Renal cortex interstitium (tissue), 11 donors: ENCODE results near the gene CTNNBL1. TPM values are rescaled to one million over a fixed set of nuclear protein-coding genes. Genes with fewer than 3 reads are reported as not detected.

ENCODE experiments used
- DNase-seq, 11 donors: peaks; one replicate each; pipeline ENCODE4 v3.0.0-alpha.2; 2013; ENCODE audit warnings: low read depth in 9 of 11, low spot score in 4 of 11; ENCODE audit errors: extremely low read depth in 1 of 11
- polyA plus RNA-seq, 3 donors: library from polyadenylated mRNA; unstranded; fragments of 120-200 nt; gene quantifications; one replicate each; pipeline ENCODE4 v1.2.1, GENCODE V29; 2013; ENCODE audit not compliant: insufficient read length in 3 of 3

CTNNBL1 gene
- polyA plus RNA-seq, 3 donors = 47.7 to 51.4 (median 48.2) TPM

DNA sequence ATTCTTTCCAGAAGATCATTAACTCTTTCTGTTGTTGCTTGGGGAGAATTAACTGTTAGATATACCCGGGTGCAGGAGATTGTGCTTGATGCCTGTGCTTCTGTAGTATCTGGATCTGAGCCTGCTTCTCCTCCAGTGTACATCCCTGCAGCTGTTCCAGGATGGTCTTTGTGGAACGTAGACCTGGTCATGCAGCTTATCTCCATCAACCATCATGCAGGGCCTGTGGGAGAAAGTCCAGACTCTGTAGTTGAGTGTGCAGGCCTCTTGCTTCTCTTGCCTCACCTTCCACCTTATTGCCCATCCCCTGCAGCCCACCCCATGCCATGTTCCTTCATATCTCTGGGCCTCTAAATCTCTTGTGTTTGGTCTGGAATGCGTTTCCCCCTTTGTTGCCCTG, 133.8 kb downstream of the CTNNBL1 start:
- DNase-seq = no peak

DNA sequence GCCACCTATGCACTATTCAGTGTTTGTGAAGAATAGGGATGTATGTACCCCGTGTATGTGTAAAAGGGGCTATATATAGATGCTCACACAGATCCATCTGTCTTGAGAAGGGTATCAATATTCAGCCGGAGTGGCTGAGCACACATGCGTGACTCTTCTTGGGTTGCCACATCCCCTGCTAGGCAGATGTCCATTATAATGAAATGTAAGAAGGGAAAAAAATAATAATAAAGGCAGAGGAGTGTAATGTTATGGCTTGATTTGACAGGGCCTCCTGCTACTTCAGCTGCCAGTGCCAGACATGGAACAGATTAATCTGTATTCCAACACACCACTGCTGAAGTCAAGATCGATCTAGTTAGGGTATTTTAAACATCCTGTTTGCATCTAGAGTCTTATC, 134.9 kb downstream of the CTNNBL1 start:
- no peak for DNase-seq

DNA sequence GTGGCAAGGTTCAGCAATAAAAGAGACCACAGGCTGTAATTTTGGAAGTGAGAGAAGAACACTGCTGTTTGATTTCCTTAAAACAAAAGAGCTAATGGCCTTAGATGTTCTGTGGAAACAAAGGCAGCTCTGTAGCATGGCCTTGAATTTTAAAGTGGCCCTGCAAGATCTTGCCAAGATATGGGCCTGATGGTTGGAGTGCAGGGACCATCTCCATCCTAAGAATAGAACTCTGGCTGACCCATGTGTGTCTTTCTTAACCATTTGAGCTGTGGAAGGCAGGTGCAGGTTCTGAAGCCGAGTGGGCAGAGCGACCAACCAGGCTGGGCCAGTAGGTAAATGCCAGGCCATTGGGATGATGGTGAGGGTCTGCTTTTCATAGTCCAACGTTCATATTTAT, 135.3 kb downstream of the CTNNBL1 start:
- no peak for DNase-seq

DNA sequence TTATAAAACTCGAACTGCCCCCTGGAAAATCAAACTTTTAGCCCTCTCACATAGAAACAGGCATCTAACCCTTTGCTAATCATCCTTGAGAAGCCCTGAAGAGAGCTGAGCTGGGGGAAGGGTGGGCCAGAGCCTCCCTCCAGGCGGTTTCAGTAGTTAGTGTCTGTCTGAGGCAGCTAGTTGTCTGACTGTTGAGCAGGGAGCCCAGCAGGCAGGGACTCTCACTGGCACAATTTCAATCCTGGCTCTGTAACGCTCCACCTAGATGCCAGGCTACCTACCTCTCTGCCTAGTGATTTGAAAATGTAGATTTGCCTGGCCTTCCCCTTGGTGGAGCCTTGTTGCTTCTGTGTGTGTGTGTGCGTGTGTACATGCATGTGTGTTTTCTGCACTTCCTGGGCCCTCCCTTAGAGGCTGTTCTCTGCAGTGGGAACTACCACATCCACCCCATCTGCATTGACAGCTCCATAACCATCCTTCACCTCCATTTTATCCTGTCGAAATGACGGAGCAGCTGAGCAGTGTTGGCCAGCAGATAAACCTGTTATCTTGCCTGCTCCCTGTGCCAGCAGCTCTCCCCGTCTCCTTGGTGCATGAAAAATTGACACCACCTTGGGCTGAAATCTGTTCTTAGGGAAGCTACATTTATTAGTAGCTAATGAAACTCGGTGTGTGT, 139.5 kb downstream of the CTNNBL1 start:
- DNase-seq = no peak

DNA sequence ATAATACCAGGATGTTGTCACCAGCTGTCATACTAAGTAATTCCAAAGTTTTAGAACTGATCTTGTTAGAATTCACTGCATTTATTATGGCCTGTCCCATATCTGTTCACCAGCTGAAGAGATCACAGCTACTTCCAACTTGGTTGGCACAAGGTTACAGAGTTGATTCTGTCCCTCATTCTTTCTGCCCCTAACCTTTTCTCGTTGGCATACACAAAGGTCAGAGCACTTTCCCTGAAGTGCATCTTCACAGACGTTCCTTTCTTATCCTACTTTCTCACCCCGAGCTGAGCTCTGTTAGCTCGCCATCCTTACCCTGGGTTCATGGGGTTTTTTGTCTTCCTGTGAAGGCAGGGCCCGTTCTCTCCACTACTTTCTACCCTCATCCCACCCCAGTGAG, 143.1 kb downstream of the CTNNBL1 start:
- DNase-seq = no peak

DNA sequence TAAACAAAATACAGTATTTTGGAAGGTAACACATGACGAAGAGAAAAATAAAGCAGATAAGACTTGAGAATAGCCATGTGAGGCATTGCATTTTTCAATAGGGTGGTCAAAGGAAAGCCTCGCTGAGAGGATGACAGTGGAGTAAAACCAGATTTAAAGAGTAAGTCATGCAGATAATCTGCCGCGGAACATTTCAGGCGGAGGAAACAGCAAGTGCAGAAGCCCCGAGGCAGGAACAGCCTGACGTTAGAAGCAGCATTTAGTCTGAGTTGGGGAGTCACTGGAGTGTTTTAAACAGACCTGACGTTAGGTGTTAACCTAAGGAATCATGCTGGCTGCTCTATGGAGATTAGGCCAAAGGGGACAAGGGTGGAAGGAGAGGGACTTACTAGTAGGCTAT, 144.1 kb downstream of the CTNNBL1 start:
- DNase-seq = no peak

DNA sequence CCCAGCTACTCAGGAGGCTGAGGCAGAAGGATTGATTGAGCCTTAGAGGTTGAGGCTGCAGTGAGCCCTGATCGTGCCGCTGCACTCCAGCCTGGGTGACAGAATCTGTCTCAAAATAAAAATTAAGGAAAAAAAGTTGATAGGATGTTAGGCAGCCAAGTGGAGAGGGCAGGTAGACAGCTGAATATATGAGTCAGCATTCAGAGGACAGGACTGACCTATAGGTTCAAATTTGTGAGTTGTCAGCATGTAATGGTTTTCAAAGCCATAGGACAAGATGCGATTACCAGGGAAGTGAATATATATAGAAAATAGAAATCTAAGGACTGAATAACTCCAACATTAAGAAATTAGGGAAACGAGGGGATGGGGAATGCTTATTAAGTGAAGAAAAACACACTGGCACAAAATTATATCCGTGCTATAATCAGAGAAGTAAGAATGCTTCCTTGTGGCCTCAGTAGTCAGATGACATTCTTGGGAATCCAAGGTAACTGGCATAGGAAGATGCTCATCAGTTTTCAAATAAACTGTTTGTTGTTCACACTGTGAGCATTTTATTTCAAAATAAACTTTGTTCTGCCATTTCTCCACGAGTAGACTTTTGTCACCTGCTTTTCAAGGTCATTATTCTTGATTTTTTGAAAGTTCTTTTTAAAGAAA, 145.1 kb downstream of the CTNNBL1 start:
- no peak for DNase-seq

DNA sequence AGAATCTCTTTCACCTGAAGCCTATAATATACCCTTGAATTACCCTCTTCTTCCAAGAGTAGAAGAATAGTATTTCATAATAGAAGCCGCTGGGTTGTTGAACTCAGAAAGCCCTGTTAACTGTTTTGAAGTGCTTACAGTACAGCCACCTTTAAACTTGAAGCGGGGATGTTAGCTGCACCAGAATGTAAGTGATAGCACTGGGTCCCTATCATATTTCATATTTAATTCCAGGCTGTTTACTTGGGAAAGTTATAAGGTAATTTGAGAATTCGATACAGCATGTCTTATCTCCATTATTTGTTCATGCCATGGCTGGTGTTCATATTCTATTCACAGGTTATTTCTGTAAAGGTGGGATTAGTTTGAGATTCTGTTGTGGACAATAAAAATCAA, 145.6 kb downstream of the CTNNBL1 start:
- no peak for DNase-seq

DNA sequence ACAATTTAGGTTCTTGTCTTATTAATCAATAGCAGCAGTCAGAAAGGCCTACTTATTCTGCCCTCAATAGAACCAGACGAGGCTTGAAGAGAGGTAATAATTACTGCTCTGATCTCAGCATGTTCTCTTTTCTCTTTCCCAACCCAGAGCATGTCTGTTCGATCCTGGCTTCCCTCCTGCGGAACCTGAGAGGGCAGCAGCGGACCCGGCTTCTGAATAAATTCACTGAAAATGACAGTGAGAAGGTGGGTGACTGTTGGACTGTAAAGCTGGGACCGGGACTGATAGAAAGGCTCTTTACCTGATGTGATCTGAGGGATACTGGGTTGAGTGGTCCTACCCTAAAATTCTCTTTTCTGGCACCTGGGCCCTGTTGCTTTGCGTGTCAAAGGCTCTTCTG, 146.1 kb downstream of the CTNNBL1 start:
- DNase-seq = no peak

DNA sequence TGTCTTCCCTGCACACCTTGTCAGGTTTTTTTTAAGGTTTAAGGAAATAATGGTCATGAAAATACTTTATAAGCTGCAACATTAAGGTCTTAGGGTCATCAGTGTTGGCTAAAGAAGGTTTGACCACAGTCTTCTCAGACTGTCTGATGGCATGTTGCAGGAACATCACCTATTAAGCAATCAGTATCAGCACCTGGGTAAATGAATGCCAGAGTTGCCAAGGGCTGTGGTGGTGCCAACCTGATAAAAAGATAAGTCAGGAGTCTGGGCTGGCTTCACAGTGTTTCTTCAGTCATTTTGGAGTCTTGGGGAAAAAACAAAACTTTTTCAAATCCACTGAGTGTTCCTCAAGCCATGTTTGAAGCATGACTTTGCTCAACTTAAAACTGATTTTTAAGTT, 147.6 kb downstream of the CTNNBL1 start:
- no peak for DNase-seq

DNA sequence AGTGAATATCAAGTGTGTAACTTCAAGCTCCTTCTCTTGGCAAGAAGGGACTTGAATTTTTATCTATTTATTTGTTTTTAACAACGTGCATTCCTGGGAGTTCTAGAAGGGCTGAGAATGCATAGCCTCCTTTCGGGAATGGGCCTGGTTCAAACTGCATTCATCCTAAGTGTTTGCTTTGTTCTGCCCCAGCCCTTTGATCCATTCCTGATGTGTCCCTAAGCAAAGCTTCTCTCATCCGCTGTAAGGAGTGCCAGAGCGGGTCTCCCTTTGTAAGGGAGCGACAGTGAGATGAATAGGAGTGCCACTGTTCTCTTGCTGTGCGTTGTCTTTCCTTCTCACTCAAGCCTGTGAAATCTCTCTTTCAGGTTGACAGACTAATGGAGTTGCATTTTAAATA, 148.1 kb downstream of the CTNNBL1 start:
- no peak for DNase-seq

DNA sequence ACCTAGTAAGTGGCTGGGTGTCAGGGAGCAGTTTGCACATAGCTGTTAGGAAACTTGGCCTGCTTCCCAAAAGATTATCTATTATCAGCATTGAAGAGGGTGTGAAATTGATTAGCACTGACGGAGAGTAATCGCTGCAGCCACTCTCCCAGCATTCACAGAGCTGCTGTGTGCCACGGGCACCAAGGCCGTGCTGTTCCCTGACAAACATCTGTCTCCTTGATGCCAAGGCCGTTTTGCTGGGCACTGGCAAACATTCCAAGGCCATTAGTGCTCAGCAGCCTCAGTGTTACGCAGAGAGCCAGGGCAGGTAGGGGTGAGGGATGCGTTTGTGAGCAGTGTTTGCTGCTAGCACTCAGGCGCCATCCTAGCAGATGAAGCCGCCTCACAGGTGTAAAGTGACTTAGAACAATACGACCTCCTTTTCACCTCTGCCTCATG, 151.4 kb downstream of the CTNNBL1 start:
- no peak for DNase-seq

DNA sequence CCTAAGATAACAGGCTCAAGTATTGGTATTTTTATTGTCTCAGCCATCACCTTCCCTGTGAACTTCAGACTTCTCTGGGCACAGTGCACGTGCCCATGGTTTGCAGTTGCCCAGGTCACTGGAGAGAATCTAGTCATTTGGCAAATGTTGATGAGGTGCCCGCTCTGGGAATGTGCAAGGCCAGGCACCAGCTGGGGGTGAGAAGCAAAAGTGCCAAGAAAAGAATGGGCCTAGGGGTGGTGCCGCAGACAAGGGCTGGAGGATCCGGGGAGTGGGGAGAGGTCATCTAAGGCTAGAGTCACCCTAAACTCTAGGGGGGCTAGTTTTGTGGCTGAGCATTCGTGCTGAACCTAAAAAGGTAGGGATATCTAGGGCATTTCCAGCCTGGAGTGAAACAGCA, 152.0 kb downstream of the CTNNBL1 start:
- no peak for DNase-seq

DNA sequence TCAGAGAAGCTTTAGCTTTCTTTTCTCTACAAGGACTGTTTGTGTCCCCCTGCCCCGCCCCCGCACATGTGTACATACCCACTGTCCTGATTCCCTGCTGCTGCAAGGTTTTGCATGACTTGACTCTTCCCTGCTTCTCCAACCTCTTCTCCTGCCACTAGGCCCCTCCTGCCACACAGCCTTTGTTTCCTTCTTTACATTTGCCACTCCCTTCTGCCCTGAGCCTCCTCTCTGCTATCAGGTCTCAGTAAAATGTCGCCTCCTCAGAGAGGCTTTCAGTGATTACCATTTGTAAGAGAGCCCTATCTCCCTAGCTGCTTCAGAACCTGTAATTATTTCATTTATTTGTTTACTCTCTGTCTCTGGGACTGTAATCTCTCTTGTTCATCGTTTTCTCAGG, 152.7 kb downstream of the CTNNBL1 start:
- DNase-seq = no peak

DNA sequence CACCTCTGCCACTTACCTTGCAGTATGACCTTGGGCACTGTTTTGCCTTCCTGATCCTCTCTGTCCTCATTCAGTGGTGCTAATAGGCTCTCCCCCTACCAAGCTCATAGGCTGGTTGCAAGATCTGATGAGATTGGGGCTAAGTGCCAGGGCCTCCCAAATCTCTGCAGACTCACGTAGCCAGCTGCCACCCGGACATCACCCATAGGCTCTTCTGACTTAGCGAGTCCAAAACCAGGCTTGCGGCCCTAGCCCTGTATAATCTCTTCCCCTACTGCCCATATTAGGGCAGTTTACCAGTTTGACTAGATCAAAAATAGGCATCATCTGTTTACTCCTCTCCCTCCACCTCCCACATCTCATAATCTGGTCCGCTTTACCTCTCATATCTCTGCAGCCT, 154.9 kb downstream of the CTNNBL1 start:
- DNase-seq = no peak

DNA sequence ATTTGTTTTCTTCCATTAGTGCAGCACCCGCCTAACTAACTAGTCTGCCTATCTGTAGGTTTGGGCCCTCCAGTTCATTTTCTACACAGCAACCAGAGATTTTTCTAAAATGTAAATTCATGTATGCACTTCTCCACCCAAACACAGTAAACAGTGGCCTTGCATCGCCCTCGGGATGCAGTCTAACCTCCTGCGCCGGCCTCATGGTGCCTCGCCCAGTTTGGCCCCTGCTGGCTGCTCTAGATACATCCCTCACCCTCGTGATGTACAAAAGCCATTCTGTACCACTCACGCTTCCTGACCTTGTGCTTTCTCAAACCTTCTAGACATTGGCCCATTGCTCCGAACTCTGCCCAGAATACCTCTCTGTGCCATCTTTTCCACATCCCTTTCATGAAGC, 155.3 kb downstream of the CTNNBL1 start:
- no peak for DNase-seq

DNA sequence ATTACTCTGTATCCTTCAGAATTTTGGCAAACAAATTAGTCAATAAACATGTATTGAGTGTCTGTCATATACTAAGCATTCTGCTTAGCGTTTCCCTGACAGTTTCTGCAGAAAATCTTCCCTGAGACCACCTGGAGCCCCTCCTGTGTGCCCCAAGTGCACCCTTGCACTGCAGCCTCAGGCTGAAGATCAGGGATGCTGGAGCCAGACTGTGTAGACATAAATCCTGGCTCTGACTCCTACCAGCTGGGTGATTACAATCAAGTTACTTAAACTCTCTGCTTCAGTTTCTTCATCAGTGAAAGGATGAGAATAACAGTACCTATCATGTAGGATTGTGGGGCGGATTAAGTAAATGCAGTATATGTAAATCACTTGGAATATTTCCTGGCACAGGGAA, 155.7 kb downstream of the CTNNBL1 start:
- DNase-seq = no peak

DNA sequence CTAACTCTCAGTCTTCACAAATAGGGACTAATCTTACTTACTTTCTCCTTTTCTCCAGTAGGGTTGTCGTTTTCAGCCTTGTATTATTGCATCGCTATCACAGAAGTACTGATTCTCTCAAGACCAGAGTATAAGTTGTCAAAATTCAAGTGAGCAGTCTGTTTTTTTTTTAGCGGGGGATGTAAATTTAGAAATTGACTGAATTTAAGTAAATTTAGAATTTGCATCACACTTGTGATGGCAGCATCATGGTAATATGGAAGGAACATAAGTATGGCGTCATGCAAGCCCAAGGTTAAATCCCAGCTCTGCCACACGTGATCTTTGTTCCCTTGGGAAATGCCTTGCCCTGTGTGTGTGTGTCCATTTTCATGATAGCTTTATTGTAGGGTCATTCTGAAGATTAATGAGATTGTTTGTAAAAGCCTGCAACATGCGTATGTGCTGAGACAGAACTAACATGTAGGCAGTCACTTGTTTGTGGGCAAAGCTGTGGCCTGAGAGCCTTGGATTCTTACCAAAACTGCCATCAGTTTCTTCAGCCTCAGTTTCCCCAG, 156.3 kb downstream of the CTNNBL1 start:
- no peak for DNase-seq

DNA sequence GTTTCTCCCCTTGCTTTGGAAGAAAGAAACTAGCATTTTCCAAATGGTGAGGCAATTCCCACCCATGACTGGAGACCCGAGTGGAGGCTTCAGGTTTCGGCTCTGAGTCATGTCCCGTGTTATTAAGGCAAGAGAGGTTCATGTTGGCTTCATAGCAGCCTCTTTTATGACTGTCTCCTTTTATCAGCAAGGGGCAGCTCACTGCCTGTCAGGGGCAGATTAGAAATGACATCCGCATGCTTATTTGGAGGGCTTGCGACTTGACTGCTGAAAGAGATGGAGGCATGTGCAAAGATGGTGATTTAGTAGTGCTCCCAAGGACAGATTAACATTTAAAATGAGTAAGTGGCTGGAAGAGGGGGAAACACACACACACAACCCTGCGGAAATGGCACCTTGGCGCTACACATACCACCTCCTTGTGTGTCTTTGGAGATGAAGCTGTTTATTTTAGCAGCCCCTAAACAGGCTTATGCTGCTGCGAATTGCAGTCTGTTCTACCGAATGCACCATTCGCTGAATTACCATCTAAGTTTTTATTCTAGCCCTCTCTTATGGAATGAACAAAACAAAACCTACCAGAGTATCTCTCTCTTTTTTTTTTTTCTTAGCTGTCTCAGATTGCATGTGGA, 157.0 kb downstream of the CTNNBL1 start:
- DNase-seq = no peak

DNA sequence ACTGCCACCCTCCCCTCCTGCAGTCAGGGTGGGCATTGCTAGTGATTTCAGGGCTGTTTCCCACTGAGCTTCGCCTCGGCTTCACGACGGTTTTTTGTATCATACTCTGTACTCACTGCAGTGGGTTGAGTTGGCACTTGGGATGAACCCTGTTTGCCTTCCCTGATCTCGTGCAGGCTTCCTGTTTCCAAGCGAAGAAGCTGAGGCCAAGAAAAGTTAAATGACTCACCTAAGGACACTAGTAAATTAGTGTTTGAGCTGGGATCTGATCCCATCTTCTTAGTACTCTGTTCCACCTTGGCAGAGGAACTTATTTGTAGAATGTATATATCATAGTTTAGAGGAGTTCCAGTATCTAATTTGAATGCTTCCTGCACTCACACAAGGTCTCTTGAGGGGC, 158.8 kb downstream of the CTNNBL1 start:
- no peak for DNase-seq
